ENCODE data around the gene METTL23.
A peak's percentile ranks its signal among the peaks of the same experiment; 100 is the strongest.

- TF ChIP-seq CTCF (IDR thresholded peaks at IDR 0.05; ENCODE audit: extremely low read depth in 1 of 2, insufficient read depth in 1 of 2, low read depth in 1 of 2, low read length in 2 of 2) (no peak), POLR2A (IDR thresholded peaks at IDR 0.05; ENCODE audit: low read depth, low read length) (peak; percentile 52), GATA2 (IDR thresholded peaks at IDR 0.05; ENCODE audit: insufficient read depth, insufficient read length, low read depth, low read length) (no peak), EZH2 (IDR thresholded peaks at IDR 0.05; ENCODE audit: borderline replicate concordance, low read depth, low read length, severe bottlenecking) (no peak)
Measured at GRCh38 chr17:76732734-76733617, 6.3 kb downstream of the METTL23 start.

Data from endothelial cell of umbilical vein (primary cell).